HEK293T (cell line): Measurements from ENCODE around the gene GATAD2A.
"Not testable (repeated sequence)": the region's sequence is repeated elsewhere in the genome, so short reads cannot be mapped to it uniquely, and the experiment has no call there.

Experiments used
- CTCF ChIA-PET: fragments of 350-600 bp; formaldehyde crosslinking; extraction: SDS; loops from one replicate; lab custom pipeline; 2021; ENCODE audit warnings: antibody characterized with exemption, inconsistent platforms; lab: Yijun Ruan, JAX
- POLR2A ChIA-PET: fragments of 350-600 bp; formaldehyde crosslinking; extraction: SDS; loops from one replicate; lab custom pipeline; 2020; ENCODE audit warnings: antibody characterized with exemption, inconsistent platforms; lab: Yijun Ruan, JAX
- DNase-seq: peaks from one replicate; pipeline ENCODE4 v3.0.0; 2012; ENCODE audit warnings: mixed read lengths; ENCODE audit errors: extremely low spot score
- ARNT ChIP-seq: fragments of 450-650 bp; IDR thresholded peaks from 2 replicates; pipeline ENCODE4 v1.6.1; 2017; ENCODE audit warnings: mild to moderate bottlenecking
- BHLHE40 ChIP-seq: fragments of 450-650 bp; IDR thresholded peaks from 2 replicates; pipeline ENCODE4 v1.6.1; 2016; ENCODE audit warnings: mild to moderate bottlenecking, moderate library complexity, borderline replicate concordance
- CTBP1 ChIP-seq: fragments of 450-650 bp; IDR thresholded peaks from 2 replicates; pipeline ENCODE4 v1.6.1; 2016; ENCODE audit warnings: borderline replicate concordance
- ELF4 ChIP-seq: fragments of 450-650 bp; IDR thresholded peaks from 2 replicates; pipeline ENCODE4 v1.6.1; 2017; ENCODE audit warnings: antibody characterized with exemption
- FOXA1 ChIP-seq: fragments of 450-650 bp; IDR thresholded peaks from 2 replicates; pipeline ENCODE4 v1.6.1; 2016; ENCODE audit warnings: mild to moderate bottlenecking
- FOXK2 ChIP-seq: fragments of 450-650 bp; IDR thresholded peaks from 2 replicates; pipeline ENCODE4 v1.6.1; 2016; ENCODE audit warnings: mild to moderate bottlenecking
- FOXM1 ChIP-seq: fragments of 450-650 bp; IDR thresholded peaks from 2 replicates; pipeline ENCODE4 v1.6.1; 2017; ENCODE audit warnings: mild to moderate bottlenecking, borderline replicate concordance
- HDGF ChIP-seq: fragments of 450-650 bp; IDR thresholded peaks from 2 replicates; pipeline ENCODE4 v1.6.1; 2017; ENCODE audit warnings: antibody characterized with exemption, borderline replicate concordance
- L3MBTL2 ChIP-seq: fragments of 450-650 bp; conservative IDR thresholded peaks from 2 replicates; pipeline ENCODE4 v1.6.1; 2016; ENCODE audit warnings: mild to moderate bottlenecking
- LEF1 ChIP-seq: fragments of 450-650 bp; IDR thresholded peaks from 2 replicates; pipeline ENCODE4 v1.6.1; 2017; ENCODE audit warnings: mild to moderate bottlenecking, borderline replicate concordance
- NFRKB ChIP-seq: fragments of 450-650 bp; IDR thresholded peaks from 2 replicates; pipeline ENCODE4 v1.6.1; 2016; ENCODE audit warnings: mild to moderate bottlenecking, moderate library complexity
- PKNOX1 ChIP-seq: fragments of 450-650 bp; IDR thresholded peaks from 2 replicates; pipeline ENCODE4 v1.6.1; 2016
- SP1 ChIP-seq: fragments of 450-650 bp; IDR thresholded peaks from 2 replicates; pipeline ENCODE4 v1.6.1; 2017
- SUZ12 ChIP-seq: fragments of 450-650 bp; IDR thresholded peaks from 2 replicates; pipeline ENCODE4 v1.6.1; 2016; ENCODE audit warnings: mild to moderate bottlenecking
- TARDBP ChIP-seq: fragments of 450-650 bp; IDR thresholded peaks from 2 replicates; pipeline ENCODE4 v1.6.1; 2016
- ZNF384 ChIP-seq: fragments of 450-650 bp; IDR thresholded peaks from 2 replicates; pipeline ENCODE4 v1.6.1; 2016

Gene GATAD2A

GRCh38 chr19:19465436-19466070, 60.1 kb downstream of the GATAD2A start:
- ChIA-PET POLR2A (no interaction called here), CTCF (no interaction called here)
- no peak for DNase-seq
- TF ChIP-seq BHLHE40 (no peak), SUZ12 (no peak), TARDBP (no peak), ZNF384 (no peak), ARNT (no peak)

GRCh38 chr19:19466201-19466600, 60.7 kb downstream of the GATAD2A start:
- ChIA-PET CTCF (no interaction called here), POLR2A (no interaction called here)
- TF ChIP-seq SP1: no peak
- no peak for TF ChIP-seq FOXA1
- no peak for TF ChIP-seq ZNF384
- no peak for TF ChIP-seq ELF4
- TF ChIP-seq CTBP1: no peak
- TF ChIP-seq SUZ12: no peak
- TF ChIP-seq PKNOX1: no peak
- no peak for TF ChIP-seq NFRKB
- TF ChIP-seq ARNT: no peak
- no peak for TF ChIP-seq FOXK2
- no peak for TF ChIP-seq L3MBTL2

GRCh38 chr19:19468424-19469050, 63.1 kb downstream of the GATAD2A start:
- no peak for TF ChIP-seq SP1
- TF ChIP-seq SUZ12: no peak
- no peak for TF ChIP-seq CTBP1
- no peak for TF ChIP-seq NFRKB
- no peak for TF ChIP-seq BHLHE40
- no peak for TF ChIP-seq L3MBTL2
- no peak for TF ChIP-seq ZNF384
- TF ChIP-seq FOXK2: no peak
- TF ChIP-seq ELF4: no peak
- no peak for TF ChIP-seq FOXA1
- no peak for TF ChIP-seq FOXM1
- TF ChIP-seq TARDBP: no peak
- TF ChIP-seq ARNT: no peak
- no peak for TF ChIP-seq HDGF
- no peak for TF ChIP-seq PKNOX1
- TF ChIP-seq LEF1: no peak
- ChIA-PET POLR2A (no interaction called here), CTCF (no interaction called here)
- no peak for DNase-seq

More at GRCh38 chr19:19466201-19466600, 60.7 kb downstream of the GATAD2A start:
- DNase-seq: no peak

GRCh38 chr19:19470579-19470978, 65.1 kb downstream of the GATAD2A start:
- POLR2A ChIA-PET: no interaction called here
- DNase-seq: no peak
- CTCF ChIA-PET: no interaction called here
- TF ChIP-seq CTBP1 (no peak), L3MBTL2 (no peak), TARDBP (no peak), NFRKB (no peak), LEF1 (no peak), ELF4 (no peak)

- ChIA-PET CTCF (interaction anchor here (0.6 kb wide), 1 partner anchor 40 kb away, joined by 5 read pairs; no protein-coding TSS in a partner anchor), POLR2A (interaction anchor here (1.0 to 1.4 kb wide), 2 partner anchors 24 to 66 kb away, joined by 3 read pairs; partner anchors contain the start of gene GATAD2A)
- TF ChIP-seq FOXM1 (no peak), ZNF384 (no peak), FOXK2 (no peak), ELF4 (no peak), TARDBP (no peak), ARNT (no peak), NFRKB (no peak), L3MBTL2 (no peak), SP1 (no peak), FOXA1 (no peak), HDGF (no peak), CTBP1 (no peak), SUZ12 (no peak), BHLHE40 (no peak), LEF1 (no peak), PKNOX1 (no peak)
- DNase-seq: no peak
Measured at GRCh38 chr19:19471682-19472081, 66.2 kb downstream of the GATAD2A start.

- ChIA-PET POLR2A (interaction anchor here (1.0 to 1.4 kb wide), 2 partner anchors 24 to 67 kb away, joined by 3 read pairs; partner anchors contain the start of gene GATAD2A), CTCF (interaction anchor here (0.6 kb wide), 1 partner anchor 40 kb away, joined by 5 read pairs; no protein-coding TSS in a partner anchor)
- DNase-seq: not testable (repeated sequence)
Measured at GRCh38 chr19:19472106-19472505, 66.6 kb downstream of the GATAD2A start.
